GM12801 (cell line): ENCODE measurements around the gene GRID1.

Experiments used
- TF ChIP-seq, protein P1 (sequence below): IDR thresholded peaks from one replicate; pipeline ENCODE4 v1.5.1; 2011; ENCODE audit warnings: control low read depth; ENCODE audit not compliant: insufficient read length; ENCODE audit errors: extremely low read depth

Gene GRID1

DNA sequence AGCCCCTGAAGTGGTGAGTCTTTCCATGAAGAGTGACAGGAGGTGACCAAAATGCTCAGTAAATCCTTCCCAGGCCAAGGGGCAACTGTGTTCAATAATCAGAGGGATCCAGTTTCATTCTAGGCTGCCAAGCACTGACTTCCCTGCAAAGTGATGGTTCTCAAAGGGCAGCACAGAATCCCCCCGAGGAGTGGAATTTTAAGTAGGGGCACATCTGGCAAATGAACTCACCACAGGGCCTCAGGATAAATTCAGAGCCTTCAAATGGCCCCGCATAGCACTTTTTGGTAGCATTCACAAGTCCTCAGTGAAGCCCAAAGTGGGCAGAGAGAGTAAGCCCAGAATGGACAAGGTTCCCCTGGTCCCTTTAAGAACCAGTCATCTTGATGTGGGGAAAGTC is 602.5 kb downstream of the GRID1 start:
- TF ChIP-seq, protein P1, sequence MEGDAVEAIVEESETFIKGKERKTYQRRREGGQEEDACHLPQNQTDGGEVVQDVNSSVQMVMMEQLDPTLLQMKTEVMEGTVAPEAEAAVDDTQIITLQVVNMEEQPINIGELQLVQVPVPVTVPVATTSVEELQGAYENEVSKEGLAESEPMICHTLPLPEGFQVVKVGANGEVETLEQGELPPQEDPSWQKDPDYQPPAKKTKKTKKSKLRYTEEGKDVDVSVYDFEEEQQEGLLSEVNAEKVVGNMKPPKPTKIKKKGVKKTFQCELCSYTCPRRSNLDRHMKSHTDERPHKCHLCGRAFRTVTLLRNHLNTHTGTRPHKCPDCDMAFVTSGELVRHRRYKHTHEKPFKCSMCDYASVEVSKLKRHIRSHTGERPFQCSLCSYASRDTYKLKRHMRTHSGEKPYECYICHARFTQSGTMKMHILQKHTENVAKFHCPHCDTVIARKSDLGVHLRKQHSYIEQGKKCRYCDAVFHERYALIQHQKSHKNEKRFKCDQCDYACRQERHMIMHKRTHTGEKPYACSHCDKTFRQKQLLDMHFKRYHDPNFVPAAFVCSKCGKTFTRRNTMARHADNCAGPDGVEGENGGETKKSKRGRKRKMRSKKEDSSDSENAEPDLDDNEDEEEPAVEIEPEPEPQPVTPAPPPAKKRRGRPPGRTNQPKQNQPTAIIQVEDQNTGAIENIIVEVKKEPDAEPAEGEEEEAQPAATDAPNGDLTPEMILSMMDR = no peak

DNA sequence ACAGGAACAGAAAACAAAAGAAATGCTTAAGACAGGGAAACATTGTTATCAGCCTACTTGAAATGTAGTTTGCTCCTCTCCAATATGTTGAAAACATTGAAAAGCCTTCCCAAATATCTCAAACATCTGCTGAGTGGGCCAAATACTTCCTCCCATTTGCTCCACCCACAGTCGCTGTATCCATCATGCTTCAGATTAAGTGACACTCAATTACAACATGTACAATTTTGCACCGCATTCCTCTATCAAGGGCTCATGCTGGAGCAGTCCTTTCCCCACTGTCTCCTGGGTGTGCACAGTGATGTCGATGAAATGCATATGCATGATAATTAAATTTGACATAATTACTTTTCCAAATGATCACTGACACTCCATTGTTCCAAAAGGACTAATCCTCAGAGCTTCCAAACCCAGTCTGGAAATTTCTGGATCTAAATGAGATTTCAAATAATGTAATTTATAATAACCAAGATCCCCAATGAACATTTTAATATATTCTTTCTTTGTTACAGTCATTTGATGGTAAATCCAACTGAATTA is 604.6 kb downstream of the GRID1 start:
- TF ChIP-seq, protein P1 = no peak

DNA sequence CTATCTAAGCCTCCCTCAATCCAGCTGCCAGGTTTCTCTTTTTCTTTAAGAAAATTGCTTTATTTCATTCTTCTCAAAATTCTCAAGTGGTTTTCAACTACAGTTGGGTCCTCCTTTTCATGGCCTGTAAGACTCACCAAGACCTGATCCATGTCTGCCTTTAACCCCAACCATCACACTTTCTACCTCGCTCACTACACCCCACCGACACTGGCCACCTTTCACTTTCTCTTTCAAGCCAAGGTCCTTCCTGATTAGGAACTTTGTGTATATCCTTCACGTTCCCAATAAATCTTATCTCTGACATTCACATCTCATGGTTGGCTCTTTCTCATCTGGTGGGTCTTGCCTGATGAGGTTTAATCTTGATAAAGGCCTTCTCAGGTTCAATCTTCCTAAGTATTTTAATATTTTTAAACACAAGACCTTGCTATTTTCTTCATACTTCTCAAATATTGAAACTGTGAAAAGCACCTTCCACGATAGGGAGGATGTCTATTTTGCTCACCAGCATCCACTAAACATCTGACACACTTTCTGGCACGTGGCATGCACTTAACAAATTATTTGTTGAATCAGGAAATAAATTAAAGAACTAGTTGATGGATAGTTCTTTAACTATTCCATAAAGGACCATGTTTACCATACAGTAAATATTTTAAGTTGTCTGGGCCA is 624.8 kb downstream of the GRID1 start:
- TF ChIP-seq, protein P1 = no peak

DNA sequence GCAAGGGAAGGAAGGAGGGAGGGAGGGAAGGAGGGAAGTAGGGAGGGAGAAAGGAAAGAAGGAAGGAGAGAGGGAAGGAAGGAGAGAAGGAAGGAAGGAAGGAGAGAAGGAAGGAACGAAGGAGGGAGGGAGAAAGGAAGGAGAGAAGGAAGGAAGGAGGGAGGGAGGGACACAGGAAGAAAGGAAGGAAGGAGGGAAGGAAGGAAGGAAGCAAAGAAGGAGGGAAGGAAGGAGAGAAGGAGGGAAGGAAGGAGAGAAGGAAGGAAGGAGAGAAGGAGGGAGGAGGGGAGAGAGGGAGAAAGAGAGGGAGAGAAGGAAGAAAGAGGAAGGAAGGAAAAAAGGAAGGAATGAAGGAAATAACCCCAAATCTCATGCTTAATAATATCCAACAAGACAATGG is 630.6 kb downstream of the GRID1 start:
- TF ChIP-seq, protein P1 = no peak

DNA sequence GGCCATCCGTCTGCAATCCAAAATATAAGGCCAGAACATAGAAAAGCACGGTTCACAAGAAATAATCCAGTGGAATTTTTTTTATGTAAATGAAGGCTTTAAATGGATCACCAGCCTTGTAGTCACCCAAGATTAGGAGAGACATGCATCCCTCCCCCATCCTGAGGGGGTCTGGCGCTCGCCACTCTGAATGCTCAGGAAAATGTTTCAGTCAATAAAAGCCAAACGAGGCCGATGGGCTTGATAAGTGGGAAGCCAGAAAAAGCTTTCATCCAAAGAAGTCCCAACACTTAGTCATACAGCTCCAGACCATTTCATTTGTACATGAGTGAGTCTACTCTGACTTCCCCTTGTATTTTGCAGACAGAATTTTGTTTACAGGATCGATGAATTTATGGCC is 631.8 kb downstream of the GRID1 start:
- TF ChIP-seq, protein P1 = no peak

DNA sequence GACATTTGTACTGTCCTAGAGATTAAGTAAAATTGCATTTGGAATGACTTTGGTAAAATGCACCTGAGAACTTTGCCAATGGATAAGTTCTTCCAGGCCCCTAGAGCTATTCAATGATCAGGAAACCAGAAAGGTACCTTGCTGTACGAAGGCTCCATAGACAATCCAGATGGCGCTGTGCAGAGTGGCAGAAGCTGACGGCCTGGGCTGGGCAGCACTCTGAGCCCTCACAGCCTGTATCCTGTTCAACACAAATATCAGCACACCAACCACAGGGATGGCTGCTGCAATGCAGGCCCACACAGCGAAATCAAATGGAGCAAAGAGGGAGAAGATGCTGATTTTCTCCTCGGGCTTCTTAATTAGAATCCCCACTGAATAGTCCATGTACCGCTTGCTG is 642.4 kb downstream of the GRID1 start:
- TF ChIP-seq, protein P1 = no peak

DNA sequence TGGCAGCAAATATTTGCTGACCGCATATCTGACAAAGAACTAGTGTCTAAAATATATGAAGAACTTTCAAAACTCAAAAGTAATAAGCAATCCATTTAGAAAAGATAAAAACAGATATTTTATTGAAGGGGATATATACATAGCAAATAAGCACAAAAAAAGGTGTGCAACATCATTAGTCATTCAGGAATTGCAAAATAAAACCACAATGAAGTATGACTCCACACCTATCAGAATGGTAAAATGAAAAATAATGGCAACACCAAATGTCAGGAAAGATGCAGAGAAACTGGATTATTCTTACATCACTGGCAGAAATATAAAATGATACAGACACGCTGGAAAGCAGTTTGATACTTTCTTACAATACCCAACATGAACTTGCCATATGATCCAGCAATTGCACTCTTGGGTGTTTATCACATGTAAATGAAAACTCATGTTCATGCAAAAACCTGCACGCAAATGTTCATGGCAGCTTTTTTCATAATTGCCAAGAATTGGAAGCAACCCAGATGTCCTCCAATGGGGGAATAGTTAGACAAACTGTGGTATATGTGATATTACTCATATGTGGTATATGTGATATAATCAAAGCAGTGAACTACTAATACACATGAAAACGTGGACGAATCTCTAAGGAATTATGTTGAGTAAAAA is 645.5 kb downstream of the GRID1 start:
- TF ChIP-seq, protein P1 = no peak
